SKM-1 treated with dmso at 0.1 percent for 144 hours (cell line): ENCODE data around the gene DOCK3.
A peak's percentile ranks its signal among the peaks of the same experiment; 100 is the strongest.
"Not testable (repeated sequence)": the region's sequence is repeated elsewhere in the genome, so short reads cannot be mapped to it uniquely, and the experiment has no call there.

Experiments used
- DNase-seq: peaks from one replicate; lab custom pipeline; 2025; ENCODE audit not compliant: unreplicated experiment; lab: John Stamatoyannopoulos, UW

DOCK3 gene

DNA sequence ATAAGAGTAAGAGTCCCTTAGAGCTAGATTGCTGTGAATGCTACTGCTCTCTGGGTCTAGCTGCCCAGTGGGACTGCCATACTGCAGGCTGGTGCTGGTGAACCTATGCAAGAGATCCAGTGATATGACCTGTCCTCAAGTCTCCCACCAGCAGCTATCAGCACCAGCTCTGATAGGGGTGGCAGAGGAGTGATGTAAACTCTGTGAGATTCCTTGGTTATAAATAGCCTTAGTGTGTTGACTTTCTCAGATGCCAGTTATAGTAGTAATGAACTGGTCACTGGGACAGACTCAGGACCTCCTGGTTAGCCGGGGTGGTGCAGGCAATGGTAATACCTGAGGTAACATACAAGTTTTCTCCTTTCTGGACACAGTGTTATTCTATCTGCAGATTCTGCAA, 515.5 kb downstream of the DOCK3 start:
- DNase-seq, result no peak

DNA sequence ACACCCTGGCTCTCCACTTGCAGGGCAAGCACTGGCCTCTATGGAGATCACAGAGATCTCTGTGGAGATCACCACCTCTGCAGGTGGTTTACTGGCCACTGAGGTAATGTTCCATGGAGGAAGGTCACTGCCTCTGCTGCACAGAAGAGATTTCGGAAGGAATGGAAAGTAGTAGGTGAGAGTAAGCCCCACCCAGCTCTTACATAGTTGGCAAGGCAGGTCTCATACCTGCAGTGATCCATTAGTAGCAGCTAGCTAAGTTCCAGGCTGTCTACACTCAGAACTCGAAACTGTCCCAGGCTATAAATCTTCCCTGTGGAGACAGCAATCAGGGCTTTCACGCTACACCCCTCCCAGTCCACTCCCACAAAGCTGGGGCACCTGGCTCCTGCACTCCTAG, 516.1 kb downstream of the DOCK3 start:
- no peak for DNase-seq

DNA sequence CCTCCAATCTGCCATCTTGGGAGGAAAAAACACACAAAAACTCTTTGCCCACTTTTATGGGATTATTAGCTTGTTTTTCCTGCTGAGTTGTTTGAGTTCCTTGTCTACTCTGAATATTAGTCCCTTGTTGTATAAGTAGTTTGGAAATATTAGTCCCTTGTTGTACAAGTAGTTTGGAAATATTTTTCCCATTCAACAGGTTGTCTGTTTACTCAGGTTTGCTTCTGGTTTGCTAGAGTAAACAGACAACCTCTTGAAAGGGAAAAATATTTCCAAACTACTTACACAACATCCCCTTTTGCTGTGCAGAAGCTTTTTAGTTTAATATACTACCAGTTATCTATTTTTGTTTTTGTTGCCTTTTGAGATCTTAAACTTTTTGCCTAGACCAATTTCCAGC, 517.0 kb downstream of the DOCK3 start:
- DNase-seq, result no peak

DNA sequence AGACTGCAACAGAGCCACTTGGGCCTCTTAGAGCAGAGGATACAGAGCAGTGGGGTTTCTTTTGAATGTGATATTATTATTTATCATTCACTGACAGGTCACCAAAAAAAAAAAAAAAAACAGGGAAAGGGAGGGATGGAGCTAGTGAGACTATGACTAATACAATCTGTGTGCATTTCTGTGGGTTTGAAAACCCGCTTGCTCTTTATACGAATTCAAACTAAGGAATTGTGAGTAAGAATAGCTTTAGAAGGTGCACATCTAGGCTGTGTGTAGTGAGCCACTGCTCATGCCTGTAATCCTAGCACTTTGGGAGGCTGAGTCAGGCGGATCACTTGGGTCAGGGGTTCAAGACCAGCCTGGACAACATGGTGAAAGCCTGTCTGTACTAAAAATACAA, 523.8 kb downstream of the DOCK3 start:
- DNase-seq, result no peak

DNA sequence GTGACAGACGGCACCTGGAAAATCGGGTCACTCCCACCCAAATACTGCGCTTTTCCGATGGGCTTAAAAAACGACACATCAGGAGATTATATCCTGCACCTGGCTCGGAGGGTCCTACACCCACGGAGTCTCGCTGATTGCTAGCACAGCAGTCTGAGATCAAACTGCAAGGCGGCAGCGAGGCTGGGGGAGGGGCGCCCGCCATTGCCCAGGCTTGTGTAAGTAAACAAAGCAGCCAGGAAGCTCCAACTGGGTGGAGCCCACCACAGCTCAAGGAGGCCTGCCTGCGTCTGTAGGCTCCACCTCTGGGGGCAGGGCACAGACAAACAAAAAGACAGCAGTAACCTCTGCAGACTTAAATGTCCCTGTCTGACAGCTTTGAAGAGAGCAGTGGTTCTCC, 524.6 kb downstream of the DOCK3 start:
- not testable (repeated sequence) for DNase-seq

DNA sequence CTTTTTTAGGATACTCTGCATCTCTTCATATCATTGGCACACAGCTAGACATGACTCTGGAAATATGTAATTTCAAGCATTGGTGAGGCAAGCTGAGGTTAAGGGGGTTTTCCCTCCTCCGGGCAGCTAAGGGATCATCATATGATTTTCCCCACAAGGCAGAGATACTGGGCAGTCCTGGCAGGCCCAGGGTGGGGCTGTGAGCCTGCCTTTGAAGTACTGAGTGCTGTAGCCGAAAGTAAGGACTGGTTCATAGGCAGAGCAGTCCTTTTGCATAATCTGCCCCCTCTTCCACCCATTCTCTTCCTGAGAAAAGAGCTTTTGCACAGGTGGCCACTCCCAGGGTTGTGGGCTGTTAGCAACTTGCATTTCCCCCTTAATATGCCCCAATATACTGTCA, 541.6 kb downstream of the DOCK3 start:
- DNase-seq, result no peak

DNA sequence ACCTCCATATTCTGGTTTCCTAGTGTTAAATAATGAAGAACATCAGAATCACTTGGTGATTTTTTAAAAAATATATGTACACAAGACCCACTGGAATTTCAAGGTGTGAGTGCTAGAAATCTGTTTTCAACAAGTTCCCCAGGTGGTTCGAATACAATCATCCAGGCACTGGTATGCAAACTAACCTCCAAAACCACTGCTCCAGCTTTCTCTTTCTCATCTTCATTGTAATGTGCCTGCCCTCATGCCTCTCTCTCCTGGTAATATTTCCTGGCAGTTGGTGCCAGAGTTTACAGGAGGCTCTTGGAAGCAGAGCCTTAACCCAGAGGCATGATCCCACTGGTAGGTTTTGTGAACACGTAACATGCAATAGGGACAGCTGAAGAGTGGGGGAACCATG, 547.2 kb downstream of the DOCK3 start:
- DNase-seq, result no peak

DNA sequence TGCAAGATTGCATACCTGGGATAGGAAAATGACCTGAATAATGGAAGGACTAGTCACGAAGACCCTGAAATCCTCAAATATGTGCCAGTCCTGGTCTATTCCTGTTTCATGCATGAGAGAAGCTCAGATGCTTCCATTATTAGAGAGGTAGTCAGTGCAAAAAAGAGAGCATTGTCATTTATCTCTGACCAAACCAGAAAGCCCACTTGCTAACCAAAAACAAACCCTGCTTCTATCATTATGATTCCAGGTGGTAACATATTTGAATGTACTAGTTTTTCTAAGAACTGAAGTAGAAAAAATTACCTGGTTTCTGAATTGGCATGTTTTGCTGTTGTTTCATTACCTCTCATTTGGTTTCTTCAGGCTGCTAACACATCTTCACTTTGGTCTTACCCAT, 549.6 kb downstream of the DOCK3 start:
- no peak for DNase-seq

DNA sequence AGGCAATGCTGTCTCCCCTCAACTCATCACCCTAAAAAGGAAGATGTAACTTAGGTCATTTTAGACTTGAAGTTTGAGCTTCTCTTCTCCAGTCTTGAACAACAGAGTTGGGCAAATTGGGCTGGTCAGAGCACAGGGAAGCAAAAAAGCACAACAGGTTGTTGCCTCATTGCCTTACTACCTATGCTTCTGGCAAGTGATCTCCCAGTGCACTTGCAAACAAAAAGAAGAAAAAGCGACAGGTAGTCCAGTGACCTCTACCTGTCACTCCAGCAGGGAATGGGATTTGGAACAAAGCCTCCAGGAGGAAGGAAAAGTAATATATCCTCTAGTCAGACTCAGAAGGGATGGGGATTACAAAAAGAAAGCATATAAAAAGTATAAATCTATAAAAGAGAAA, 550.1 kb downstream of the DOCK3 start:
- no peak for DNase-seq

DNA sequence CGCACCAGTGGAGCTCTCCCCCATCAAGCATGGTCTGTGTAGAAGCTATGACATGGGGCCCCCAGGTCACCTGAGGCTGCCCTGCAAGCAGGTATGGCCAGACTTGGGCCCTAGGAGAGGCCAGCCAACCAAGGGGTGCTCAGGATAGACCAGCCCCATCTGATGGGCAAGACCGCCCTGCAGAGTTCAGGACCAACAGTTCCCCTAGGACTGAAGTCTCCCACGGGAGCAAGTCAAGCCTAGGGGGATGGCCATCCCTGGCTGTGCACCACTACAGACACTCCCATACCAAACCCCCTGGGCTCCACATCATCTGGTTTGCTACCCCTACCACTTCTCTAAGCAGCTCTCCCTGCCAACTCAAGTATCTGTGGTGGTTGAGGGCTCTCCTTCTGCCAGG, 568.2 kb downstream of the DOCK3 start:
- no peak for DNase-seq

DNA sequence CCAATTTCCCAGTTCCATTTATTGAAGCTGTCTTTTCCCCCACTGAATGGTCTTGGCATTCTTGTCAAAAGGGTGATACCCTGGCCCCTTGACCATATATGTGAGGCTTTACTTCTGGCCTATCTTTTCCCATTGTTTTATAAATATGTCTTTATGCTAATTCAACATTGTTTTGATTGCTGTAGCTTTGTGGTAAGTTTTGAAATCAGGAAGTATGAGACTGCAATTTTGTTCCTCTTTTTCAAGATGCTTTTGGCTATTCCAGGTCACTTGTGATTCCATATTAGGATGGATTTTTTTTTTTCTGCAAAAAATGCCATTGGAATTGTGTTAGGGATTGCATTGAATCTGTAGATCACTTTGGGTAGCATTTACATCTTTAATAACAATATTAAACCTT, 569.2 kb downstream of the DOCK3 start:
- peak; percentile 62 for DNase-seq

DNA sequence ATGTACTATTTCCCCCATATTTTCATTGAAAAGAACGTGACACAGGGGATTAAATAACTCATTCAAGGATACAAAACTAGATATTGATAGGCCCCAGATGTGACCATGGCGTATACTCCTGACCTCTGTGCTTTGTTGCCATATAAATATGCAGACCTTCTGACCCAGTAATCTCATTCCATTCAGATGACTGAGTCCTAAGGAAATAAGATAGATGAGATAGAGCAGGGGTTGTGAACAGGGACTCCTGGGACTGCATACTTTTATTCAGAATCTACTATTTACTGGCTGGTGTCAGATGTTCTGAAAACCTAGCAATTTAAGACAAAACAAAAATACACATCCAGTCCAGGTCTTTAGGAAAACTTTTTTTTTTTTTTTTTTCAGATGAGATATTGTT, 571.1 kb downstream of the DOCK3 start:
- DNase-seq, result no peak

DNA sequence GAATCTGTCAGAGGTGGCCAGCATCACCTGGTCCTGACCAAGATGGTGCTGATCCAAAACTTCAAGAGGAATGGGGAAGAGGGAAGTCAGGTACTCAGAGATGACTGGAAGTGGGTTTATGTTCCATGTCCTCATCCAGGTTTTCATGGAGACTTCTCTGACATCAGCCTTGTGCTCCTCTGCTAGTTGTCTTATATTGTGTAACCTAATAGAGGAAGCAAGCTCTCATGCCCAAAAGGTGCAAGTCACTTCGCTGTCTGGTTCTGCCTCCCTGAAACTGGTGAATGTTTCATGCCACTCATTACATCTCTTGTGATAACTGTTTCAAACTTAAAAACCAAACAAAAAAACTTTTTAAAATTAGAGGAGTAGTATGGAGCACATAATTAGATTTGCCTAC, 583.1 kb downstream of the DOCK3 start:
- peak; percentile 75 for DNase-seq

DNA sequence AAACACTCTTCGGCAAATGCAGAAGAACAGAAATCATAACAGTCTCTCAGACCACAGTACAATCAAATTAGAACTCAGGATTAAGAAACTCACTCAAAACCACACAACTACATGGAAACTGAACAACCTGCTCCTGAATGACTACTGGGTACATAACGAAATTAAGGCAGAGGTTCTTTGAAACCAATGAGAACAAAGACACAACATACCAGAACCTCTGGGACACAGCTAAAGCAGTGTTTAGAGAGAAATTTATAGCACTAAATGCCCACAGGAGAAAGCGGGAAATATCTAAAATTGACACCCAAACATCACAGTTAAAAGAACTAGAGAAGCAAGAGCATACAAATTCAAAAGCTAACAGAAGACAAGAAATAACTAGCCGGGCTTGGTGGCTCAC, 589.4 kb downstream of the DOCK3 start:
- DNase-seq, result not testable (repeated sequence)

DNA sequence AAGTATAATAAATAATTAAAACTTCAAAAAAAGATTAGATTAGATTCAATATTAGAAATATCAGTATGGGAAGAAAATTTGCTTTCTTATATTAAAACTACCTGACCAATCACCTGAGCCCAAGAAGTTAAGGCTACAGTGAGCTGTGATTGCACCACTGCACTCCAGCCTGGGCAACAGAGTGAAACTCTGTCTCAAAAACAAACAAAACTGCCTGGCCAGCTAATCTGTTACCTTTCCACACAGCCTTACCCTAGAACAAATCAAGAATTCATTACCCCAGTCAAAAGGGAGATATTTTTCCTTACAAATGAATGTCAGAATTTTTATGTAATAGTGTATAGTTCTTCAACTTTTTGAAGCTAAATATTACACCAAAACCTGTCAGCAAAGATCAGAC, 593.4 kb downstream of the DOCK3 start:
- DNase-seq, result no peak

DNA sequence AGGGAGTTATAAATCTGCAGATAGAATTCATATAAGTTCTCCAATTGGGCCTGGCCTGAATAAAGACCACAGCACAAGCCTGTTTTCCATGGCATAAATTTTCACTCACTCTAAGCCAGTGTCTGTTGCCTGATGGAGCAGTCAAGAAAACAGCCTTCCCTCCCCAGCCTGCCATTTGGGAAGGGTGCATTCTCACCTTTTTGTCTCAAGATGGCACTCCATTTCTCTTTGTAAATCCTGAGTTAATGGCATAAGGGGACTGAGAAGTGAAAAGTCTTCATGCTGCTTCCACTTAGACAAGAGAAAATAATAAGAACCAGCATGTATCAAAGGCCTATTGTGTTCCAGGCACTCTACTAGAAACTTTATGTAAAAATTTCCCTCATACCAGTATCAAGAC, 594.7 kb downstream of the DOCK3 start:
- no peak for DNase-seq

DNA sequence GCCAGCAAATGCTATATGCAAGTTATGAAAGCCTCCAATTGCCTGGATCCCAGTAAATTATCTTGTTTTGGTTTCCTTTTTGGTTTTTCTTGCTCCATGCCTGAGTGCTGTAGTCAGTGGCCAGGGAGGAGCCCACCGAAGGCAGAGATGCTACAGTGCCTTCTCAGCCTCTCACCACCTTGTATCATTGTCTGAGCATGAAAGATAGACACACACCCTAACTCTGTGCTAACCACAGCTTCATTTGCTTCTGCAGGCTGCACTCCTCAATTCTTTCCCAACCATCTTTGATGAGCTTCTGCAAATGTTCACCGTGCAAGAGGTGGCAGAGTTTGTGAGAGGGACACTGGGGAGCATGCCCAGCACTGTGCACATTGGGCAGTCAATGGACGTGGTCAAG, 595.8 kb downstream of the DOCK3 start:
- no peak for DNase-seq

DNA sequence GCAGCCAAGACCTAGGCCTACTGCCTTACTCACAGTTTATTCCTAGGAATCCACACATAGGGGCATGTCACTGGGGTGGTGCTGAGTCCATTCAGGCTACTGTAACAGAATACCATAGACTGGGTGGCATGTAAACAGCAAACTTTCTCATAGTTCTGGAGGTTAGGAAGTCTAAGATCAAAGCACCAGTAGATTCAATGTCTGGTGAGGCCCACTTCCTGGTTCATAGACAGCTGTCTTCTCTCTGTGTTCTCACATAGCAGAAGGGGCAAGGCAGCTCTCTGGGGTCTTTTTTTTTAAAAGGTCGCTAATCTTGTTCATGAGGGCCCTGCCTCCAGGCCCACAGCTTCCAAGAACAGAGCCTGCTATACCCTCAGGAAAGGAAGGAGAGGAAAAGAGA, 596.4 kb downstream of the DOCK3 start:
- no peak for DNase-seq

DNA sequence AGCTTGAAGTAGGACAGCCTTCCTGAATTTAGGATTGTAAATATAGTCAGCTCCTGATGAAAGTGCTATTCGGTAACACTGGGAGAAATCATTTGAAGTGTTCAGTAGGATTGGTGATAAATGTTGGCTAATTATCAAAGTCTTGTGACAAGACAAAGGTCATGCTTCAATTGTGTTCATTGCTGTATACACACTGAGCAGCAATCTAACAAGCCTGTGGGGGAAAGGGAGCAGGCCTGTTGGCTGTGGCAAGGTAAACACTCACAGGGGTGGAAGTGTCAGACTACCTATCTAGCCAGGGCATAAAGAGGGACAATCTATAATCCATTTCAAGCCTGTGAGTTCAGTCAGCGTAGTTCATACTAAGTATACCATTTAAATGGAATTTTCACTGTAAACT, 599.3 kb downstream of the DOCK3 start:
- DNase-seq, result no peak

DNA sequence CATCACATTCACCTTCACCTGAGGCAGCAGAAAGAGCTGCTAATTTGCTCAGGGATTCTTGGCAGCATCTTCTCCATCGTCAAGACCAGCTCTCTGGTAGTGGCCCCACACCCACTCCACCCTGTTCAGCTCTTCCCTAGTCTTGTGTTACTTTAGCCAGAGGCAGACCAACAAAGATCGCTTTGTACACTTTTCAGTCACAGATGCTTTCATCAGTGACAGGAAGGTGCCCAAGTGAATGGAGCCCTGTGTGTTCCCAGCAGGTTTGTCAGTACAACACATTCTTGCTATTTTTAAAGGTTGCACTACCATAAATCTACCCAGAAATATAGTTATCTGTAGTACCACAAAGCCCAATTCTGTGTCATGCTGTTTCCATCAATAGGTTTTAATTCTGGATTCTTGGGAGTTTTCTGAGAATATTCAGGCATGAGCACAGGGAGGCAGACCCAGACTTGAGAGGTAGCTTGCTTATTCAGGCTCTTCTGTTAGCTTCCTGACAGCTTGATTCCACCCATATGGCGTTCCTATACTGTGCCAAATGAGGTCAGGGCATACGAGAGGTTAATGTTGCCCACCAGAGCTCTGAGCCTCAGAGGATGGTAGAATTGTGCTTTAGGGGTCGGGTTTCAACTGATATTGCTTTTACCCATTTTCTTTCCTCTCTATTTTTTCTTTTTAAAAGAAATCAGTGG, 600.5 kb downstream of the DOCK3 start:
- DNase-seq, result no peak

DNA sequence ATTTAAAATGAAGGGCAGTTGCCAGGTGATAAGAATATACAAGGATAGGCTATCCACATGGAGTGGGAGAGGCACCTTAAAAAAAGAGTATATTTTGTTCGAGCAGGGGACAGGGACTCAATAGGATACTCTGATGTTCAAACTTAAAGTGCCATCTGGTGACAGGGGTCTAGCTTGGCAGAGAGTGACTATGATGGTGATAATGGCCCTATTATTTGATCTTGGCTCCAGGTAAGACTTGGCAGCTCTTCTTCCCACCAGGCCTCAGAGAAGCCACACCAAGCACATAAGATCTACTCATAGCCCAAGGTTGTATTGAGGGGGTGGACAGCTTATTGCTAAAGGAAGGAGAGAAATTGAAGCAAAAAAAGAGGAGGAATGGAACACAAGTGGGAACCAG, 601.3 kb downstream of the DOCK3 start:
- DNase-seq, result no peak

DNA sequence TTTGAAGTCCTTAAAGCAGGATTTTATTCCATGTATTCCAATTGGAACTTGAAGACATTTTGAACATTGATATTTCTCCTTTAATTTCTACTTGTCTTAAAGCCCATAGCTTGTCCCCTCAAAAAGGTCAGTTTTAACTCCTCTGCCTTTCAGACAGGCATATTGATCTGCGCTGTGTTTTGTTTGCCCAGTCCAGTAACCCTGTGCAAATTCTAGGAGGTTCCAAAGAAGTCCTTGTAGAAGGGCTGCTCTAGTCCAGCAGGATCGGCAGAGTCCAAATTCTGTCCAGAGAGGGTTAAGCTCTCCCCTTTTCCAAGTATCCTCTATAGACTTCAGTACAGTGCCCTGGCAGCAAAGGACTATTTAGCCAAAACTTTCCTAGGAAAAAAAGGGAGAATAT, 604.7 kb downstream of the DOCK3 start:
- DNase-seq, result no peak

DNA sequence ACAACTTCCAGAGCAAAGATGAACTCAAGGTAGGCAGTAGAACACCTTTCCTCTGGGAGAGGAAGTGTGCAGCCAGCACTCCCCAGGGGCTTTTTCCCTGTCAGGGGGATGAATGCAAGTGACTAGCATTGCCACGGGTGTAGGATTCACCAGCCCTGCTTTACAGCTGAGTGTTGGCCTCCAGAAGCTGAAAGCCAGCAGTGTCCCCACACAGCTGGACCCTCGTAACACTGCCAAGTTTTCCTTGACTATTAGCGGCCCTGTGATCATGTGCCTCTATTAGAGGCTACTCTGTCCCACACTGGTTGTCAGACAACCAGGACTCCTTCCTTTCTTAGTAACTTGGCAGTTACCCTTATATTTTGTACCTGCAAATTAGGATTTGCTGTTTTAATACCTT, 605.4 kb downstream of the DOCK3 start:
- DNase-seq, result no peak

DNA sequence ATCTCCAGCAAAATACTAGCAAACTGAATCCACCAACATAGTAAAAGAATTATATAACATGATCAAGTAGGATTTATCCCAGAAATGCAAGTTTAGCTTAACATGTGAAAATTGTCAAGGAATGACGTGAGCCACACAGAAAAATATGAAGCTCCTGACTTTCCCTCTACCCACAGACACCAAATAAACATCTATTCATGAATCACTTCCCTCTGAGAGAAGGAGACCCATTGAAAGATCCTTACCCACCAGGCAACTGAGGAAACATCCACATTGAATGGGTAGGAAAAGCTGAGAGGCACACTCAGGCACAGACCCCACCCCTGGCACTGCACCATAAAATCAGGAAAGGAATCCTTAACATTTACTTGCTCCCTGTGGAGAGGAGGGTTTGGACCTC, 608.2 kb downstream of the DOCK3 start:
- DNase-seq, result no peak
